Measurements from ENCODE around the gene LRRC45.

LRRC45 gene

GRCh38 chr17:82018989-82019689 lies 4.0 kb upstream of the LRRC45 start:
- no peak for DNase-seq (ENCODE audit: low read depth, low spot score)

- no peak for DNase-seq (ENCODE audit: low read depth, low spot score)
These were observed 3.2 kb upstream of the LRRC45 start for GRCh38 chr17:82019690-82020571.

GRCh38 chr17:82020572-82021106 lies 2.5 kb upstream of the LRRC45 start:
- DNase-seq (ENCODE audit: low read depth, low spot score), result no peak

GRCh38 chr17:82021107-82021899 lies 1.8 kb upstream of the LRRC45 start:
- no peak for DNase-seq (ENCODE audit: low read depth, low spot score)

- DNase-seq (ENCODE audit: low read depth, low spot score), result no peak
These were observed 1.2 kb upstream of the LRRC45 start for GRCh38 chr17:82021900-82022309.

- DNase-seq (ENCODE audit: low read depth, low spot score), result no peak
These were observed 660 bp upstream of the LRRC45 start, which contains the start of gene CENPX for GRCh38 chr17:82022310-82022980. CENPX (minus strand) TSS chr17:82022878; CDS start chr17:82022861, 17 bp downstream.

- no peak for DNase-seq (ENCODE audit: low read depth, low spot score)
These were observed 539 bp downstream of the LRRC45 start for GRCh38 chr17:82023447-82024241.

- no peak for DNase-seq (ENCODE audit: low read depth, low spot score)
These were observed 1.8 kb downstream of the LRRC45 start for GRCh38 chr17:82024859-82025258.

- no peak for DNase-seq (ENCODE audit: low read depth, low spot score)
These were observed 2.4 kb downstream of the LRRC45 start for GRCh38 chr17:82025401-82026107.

- no peak for DNase-seq (ENCODE audit: low read depth, low spot score)
These were observed 5.1 kb downstream of the LRRC45 start for GRCh38 chr17:82028246-82028645.

GRCh38 chr17:82028966-82029365 lies 5.9 kb downstream of the LRRC45 start:
- no peak for DNase-seq (ENCODE audit: low read depth, low spot score)

GRCh38 chr17:82029391-82029790 lies 6.3 kb downstream of the LRRC45 start:
- no peak for DNase-seq (ENCODE audit: low read depth, low spot score)

GRCh38 chr17:82029990-82030469 lies 6.9 kb downstream of the LRRC45 start:
- DNase-seq (ENCODE audit: low read depth, low spot score), result no peak

GRCh38 chr17:82030470-82031302 lies 7.6 kb downstream of the LRRC45 start:
- peak; percentile 65 for DNase-seq (ENCODE audit: low read depth, low spot score)

- DNase-seq (ENCODE audit: low read depth, low spot score), result no peak
These were observed 8.3 kb downstream of the LRRC45 start, which contains the start of gene RAC3 for GRCh38 chr17:82031303-82031884. RAC3 (plus strand) TSS chr17:82031678; CDS start chr17:82031762, 84 bp downstream.

GRCh38 chr17:82031885-82032627 lies 9.0 kb downstream of the LRRC45 start:
- no peak for DNase-seq (ENCODE audit: low read depth, low spot score)

- no peak for DNase-seq (ENCODE audit: low read depth, low spot score)
These were observed 10.4 kb downstream of the LRRC45 start for GRCh38 chr17:82033359-82034085.

Measured in activated CD4-positive, CD25-positive, alpha-beta regulatory T cell treated with anti-CD3 and anti-CD28 coated beads, Interleukin-2, amount 50 U/mL, for 16 hours (primary cell).